H9 (cell line): ENCODE measurements around the gene KRT6B. TPM values are rescaled to one million over a fixed set of nuclear protein-coding genes. Genes with fewer than 3 reads are reported as not detected.

Experiments used
- DNase-seq: peaks from one replicate; pipeline ENCODE4 v3.0.0-alpha.2; 2017
- H2AFZ ChIP-seq: one replicate; pipeline ENCODE4 v1.6.1; 2013; ENCODE audit warnings: mild to moderate bottlenecking, low read length, control low read depth, moderate library complexity
- H2AK5ac ChIP-seq: 2 replicates; pipeline ENCODE4 v1.6.1; 2013; ENCODE audit warnings: low read length, control low read depth, mixed read lengths; ENCODE audit not compliant: insufficient read length
- H2BK120ac ChIP-seq: one replicate; pipeline ENCODE4 v1.6.1; 2013; ENCODE audit warnings: low read depth, mild to moderate bottlenecking, low read length, control low read depth, inconsistent platforms; ENCODE audit not compliant: poor library complexity, severe bottlenecking
- H2BK12ac ChIP-seq: 2 replicates; pipeline ENCODE4 v1.6.1; 2013; ENCODE audit warnings: low read length, control low read depth, mixed read lengths, low read depth; ENCODE audit not compliant: insufficient read length
- H2BK15ac ChIP-seq: 2 replicates; pipeline ENCODE4 v1.6.1; 2013; ENCODE audit warnings: low read depth, low read length, control low read depth
- H2BK20ac ChIP-seq: one replicate; pipeline ENCODE4 v1.6.1; 2013; ENCODE audit warnings: low read depth, mild to moderate bottlenecking, low read length, control low read depth, inconsistent platforms; ENCODE audit not compliant: poor library complexity, severe bottlenecking
- H2BK5ac ChIP-seq: 2 replicates; pipeline ENCODE4 v1.6.1; 2013; ENCODE audit warnings: low read length, control low read depth, mixed read lengths; ENCODE audit not compliant: insufficient read length
- H3K14ac ChIP-seq: 2 replicates; pipeline ENCODE4 v1.6.1; 2013; ENCODE audit warnings: low read length, control low read depth; ENCODE audit not compliant: insufficient read depth
- H3K18ac ChIP-seq: 2 replicates; pipeline ENCODE4 v1.6.1; 2013; ENCODE audit warnings: low read depth, mild to moderate bottlenecking, mixed read lengths, low read length, control low read depth; ENCODE audit not compliant: insufficient read length
- H3K23ac ChIP-seq: 2 replicates; pipeline ENCODE4 v1.6.1; 2013; ENCODE audit warnings: low read length, control low read depth, mixed read lengths, low read depth; ENCODE audit not compliant: insufficient read length
- H3K23me2 ChIP-seq: 2 replicates; pipeline ENCODE4 v1.6.1; 2013; ENCODE audit warnings: low read depth, mild to moderate bottlenecking, mixed read lengths, low read length, control low read depth; ENCODE audit not compliant: insufficient read length, poor library complexity, severe bottlenecking
- H3K27ac ChIP-seq: 2 replicates; pipeline ENCODE4 v1.5.1; 2013; ENCODE audit warnings: low read length, control low read depth, mixed read lengths, low read depth; ENCODE audit not compliant: insufficient read length
- H3K27me3 ChIP-seq: 2 replicates; pipeline ENCODE4 v1.6.1; 2013; ENCODE audit warnings: low read length, control low read depth, inconsistent platforms; ENCODE audit not compliant: insufficient read depth
- H3K4ac ChIP-seq: 2 replicates; pipeline ENCODE4 v1.6.1; 2013; ENCODE audit warnings: low read depth, mild to moderate bottlenecking, control low read depth, inconsistent platforms, low read length, moderate library complexity
- H3K4me1 ChIP-seq: 2 replicates; pipeline ENCODE4 v1.6.1; 2013; ENCODE audit warnings: low read length, control low read depth, inconsistent platforms; ENCODE audit not compliant: insufficient read depth
- H3K4me2 ChIP-seq: 2 replicates; pipeline ENCODE4 v1.6.1; 2013; ENCODE audit warnings: low read length, control low read depth, mixed read lengths; ENCODE audit not compliant: insufficient read length, insufficient read depth
- H3K56ac ChIP-seq: 2 replicates; pipeline ENCODE4 v1.6.1; 2013; ENCODE audit warnings: low read depth, mild to moderate bottlenecking, mixed read lengths, low read length, control low read depth; ENCODE audit not compliant: insufficient read length
- H3K79me1 ChIP-seq: 2 replicates; pipeline ENCODE4 v1.6.1; 2013; ENCODE audit warnings: low read depth, mild to moderate bottlenecking, moderate library complexity, low read length, control low read depth, inconsistent platforms; ENCODE audit not compliant: insufficient read depth, poor library complexity, severe bottlenecking
- H3K79me2 ChIP-seq: 2 replicates; pipeline ENCODE4 v1.6.1; 2013; ENCODE audit warnings: low read length, control low read depth, inconsistent platforms; ENCODE audit not compliant: insufficient read depth
- H3K9ac ChIP-seq: 2 replicates; pipeline ENCODE4 v1.6.1; 2013; ENCODE audit warnings: low read length, control low read depth, mixed read lengths; ENCODE audit not compliant: insufficient read length; ENCODE audit errors: extremely low read depth
- H3K9me3 ChIP-seq: one replicate; pipeline ENCODE4 v1.6.1; 2013; ENCODE audit warnings: low read depth, low read length, inconsistent platforms; ENCODE audit not compliant: control insufficient read depth
- H3T11ph ChIP-seq: one replicate; pipeline ENCODE4 v1.6.1; 2013; ENCODE audit warnings: mild to moderate bottlenecking, low read length, control low read depth, inconsistent platforms
- H4K20me1 ChIP-seq: one replicate; pipeline ENCODE4 v1.6.1; 2013; ENCODE audit not compliant: control insufficient read depth, insufficient read length, insufficient read depth
- H4K5ac ChIP-seq: 2 replicates; pipeline ENCODE4 v1.6.1; 2013; ENCODE audit warnings: low read depth, mild to moderate bottlenecking, mixed read lengths, low read length, control low read depth; ENCODE audit not compliant: insufficient read length
- H4K8ac ChIP-seq: replicated peaks from 2 replicates; pipeline ENCODE4 v1.6.1; 2013; ENCODE audit warnings: low read length, control low read depth, mixed read lengths, low read depth; ENCODE audit not compliant: insufficient read length
- H4K91ac ChIP-seq: 2 replicates; pipeline ENCODE4 v1.6.1; 2013; ENCODE audit warnings: low read depth, mild to moderate bottlenecking, moderate library complexity, mixed read lengths, low read length, control low read depth; ENCODE audit not compliant: insufficient read length
- H3K27ac Mint-ChIP-seq, 3 experiments: 2 replicates in 2 of 3; 3 replicates in 1 of 3; pipeline ENCODE4 v1.8.0; 2020 to 2021; ENCODE audit warnings: mixed read lengths in 3 of 3, mild to moderate bottlenecking in 1 of 3, moderate library complexity in 1 of 3
- H3K27me3 Mint-ChIP-seq: 2 replicates; pipeline ENCODE4 v1.8.0; 2021; ENCODE audit warnings: low read depth, mild to moderate bottlenecking, moderate library complexity, mixed read lengths
- H3K36me3 Mint-ChIP-seq, 3 experiments: 2 replicates in 2 of 3; 3 replicates in 1 of 3; pipeline ENCODE4 v1.8.0; 2020 to 2021; ENCODE audit warnings: low read depth in 3 of 3, mixed read lengths in 3 of 3; ENCODE audit not compliant: insufficient read depth in 1 of 3
- H3K4me1 Mint-ChIP-seq, 2 experiments: 2 replicates each; pipeline ENCODE4 v1.8.0; 2020; ENCODE audit warnings: mixed read lengths in 2 of 2
- H3K4me3 Mint-ChIP-seq, 2 experiments: 2 replicates in 1 of 2; 3 replicates in 1 of 2; pipeline ENCODE4 v1.8.0; 2020 to 2021; ENCODE audit warnings: mild to moderate bottlenecking in 2 of 2, mixed read lengths in 2 of 2, moderate library complexity in 1 of 2
- H3K9me3 Mint-ChIP-seq, 2 experiments: 2 replicates in 1 of 2; 3 replicates in 1 of 2; pipeline ENCODE4 v1.8.0; 2020; ENCODE audit warnings: mild to moderate bottlenecking in 2 of 2, mixed read lengths in 2 of 2, moderate library complexity in 1 of 2
- CTCF ChIP-seq: fragments of 200-600 bp; sonication (generic); conservative IDR thresholded peaks from 3 replicates; pipeline ENCODE4 v1.8.0; 2021; ENCODE audit warnings: antibody characterized with exemption, mild to moderate bottlenecking
- WGBS: extraction: QIAGEN DNeasy Blood & Tissue Kit; methylation state at CpG from one replicate; pipeline ENCODE4 v1.1.7; 2013; ENCODE audit warnings: missing lambda C conversion rate, low lambda C conversion rate, mixed read lengths; ENCODE audit not compliant: insufficient read length; ENCODE audit errors: extremely low coverage; 5-methylcytosine and 5-hydroxymethylcytosine counted together
- total RNA-seq: library from RNA; stranded (reverse); gene quantifications from 2 replicates; pipeline ENCODE4 v1.2.1, GENCODE V29; 2021

The KRT6B gene
- total RNA-seq, 1 experiment from 2014 or later: not detected

- DNase-seq: peak; percentile 54
- Histone ChIP-seq H4K20me1 (no peaks in the 10 kb centered on the region), H2BK15ac (no peak overlapping the region), H2BK120ac (no peak overlapping the region), H2BK12ac (no peak overlapping the region), H2AK5ac (no peak overlapping the region), H3K23me2 (no peaks in the 10 kb centered on the region), H3T11ph (no peak overlapping the region), H3K4me1 (no peaks in the 10 kb centered on the region), H3K23ac (no peak overlapping the region), H3K27ac (no peak overlapping the region), H3K56ac (no peak overlapping the region), H3K27me3 (no peaks in the 10 kb centered on the region), H3K9me3 (no peaks in the 10 kb centered on the region), H4K8ac (no peak overlapping the region), H3K4me2 (no peak overlapping the region), H3K4ac (no peak overlapping the region), H3K79me2 (no peaks in the 10 kb centered on the region), H3K9ac (no peak overlapping the region), H4K91ac (no peak overlapping the region), H2AFZ (no peak overlapping the region), H2BK5ac (no peak overlapping the region), H3K18ac (no peak overlapping the region), H3K79me1 (no peaks in the 10 kb centered on the region), H2BK20ac (no peak overlapping the region), H4K5ac (no peak overlapping the region), H3K14ac (no peak overlapping the region)
- Mint-ChIP-seq H3K4me1 (peaks cover 6 to 12% of the 10 kb centered on the region in 2 experiments; a peak in 3 of 4 replicates), H3K4me3 (no peak overlapping the region), H3K27me3 (peaks cover 44% of the 10 kb centered on the region), H3K36me3 (no peaks in the 10 kb centered on the region), H3K9me3 (no peaks in the 10 kb centered on the region), H3K27ac (no peak overlapping the region)
- peak; percentile 48; the same call in 2 of the 3 replicates for TF ChIP-seq CTCF
- no CpG with 5 or more reads among the region's 10 CpGs for WGBS
Observed at GRCh38 chr12:52428121-52428520, 23.8 kb downstream of the KRT6B start.
